Osteocyte (in vitro differentiated cells): ENCODE data around the gene CLCN4. TPM values are rescaled to one million over a fixed set of nuclear protein-coding genes. Genes with fewer than 3 reads are reported as not detected.

Experiments
- DNase-seq: peaks from one replicate; pipeline ENCODE4 v3.0.0; 2021; ENCODE audit warnings: mixed read lengths; ENCODE audit not compliant: unreplicated experiment; ENCODE audit errors: extremely low spot score
- H3K27ac Mint-ChIP-seq: one replicate; pipeline ENCODE4 v1.8.0; 2021; ENCODE audit warnings: mild to moderate bottlenecking, mixed read lengths; ENCODE audit not compliant: unreplicated experiment
- H3K27me3 Mint-ChIP-seq: one replicate; pipeline ENCODE4 v1.8.0; 2021; ENCODE audit warnings: mixed read lengths; ENCODE audit not compliant: unreplicated experiment
- H3K36me3 Mint-ChIP-seq: one replicate; pipeline ENCODE4 v1.8.0; 2021; ENCODE audit warnings: mixed read lengths; ENCODE audit not compliant: unreplicated experiment
- H3K4me1 Mint-ChIP-seq: one replicate; pipeline ENCODE4 v1.8.0; 2021; ENCODE audit warnings: mixed read lengths; ENCODE audit not compliant: unreplicated experiment
- H3K4me3 Mint-ChIP-seq: one replicate; pipeline ENCODE4 v1.8.0; 2021; ENCODE audit warnings: mild to moderate bottlenecking, moderate library complexity, mixed read lengths; ENCODE audit not compliant: unreplicated experiment
- H3K9me3 Mint-ChIP-seq: one replicate; pipeline ENCODE4 v1.8.0; 2021; ENCODE audit warnings: mixed read lengths; ENCODE audit not compliant: unreplicated experiment
- CTCF ChIP-seq: fragments of 200-600 bp; sonication (generic); IDR thresholded peaks from 2 replicates; pipeline ENCODE4 v1.5.0; 2021; ENCODE audit warnings: antibody characterized with exemption, mild to moderate bottlenecking, moderate library complexity
- total RNA-seq: library from RNA; stranded (reverse); gene quantifications from 2 replicates; pipeline ENCODE4 v1.2.1, GENCODE V29; 2021

The CLCN4 gene
- total RNA-seq, 1 donor from 2014 or later, result 2.3 TPM

GRCh38 chrX:10177601-10178000 is 20.8 kb downstream of the CLCN4 start:
- peaks cover 5% of the 10 kb centered on the region for H3K9me3 Mint-ChIP-seq
- H3K27me3 Mint-ChIP-seq, result no peaks in the 10 kb centered on the region
- H3K36me3 Mint-ChIP-seq, result no peaks in the 10 kb centered on the region
- DNase-seq, result no peak
- TF ChIP-seq CTCF, result no peak
- H3K4me3 Mint-ChIP-seq, result no peak overlapping the region
- peaks cover 21% of the 10 kb centered on the region for H3K4me1 Mint-ChIP-seq
- no peak overlapping the region for H3K27ac Mint-ChIP-seq

GRCh38 chrX:10178866-10179463 is 22.2 kb downstream of the CLCN4 start:
- H3K27ac Mint-ChIP-seq, result no peak overlapping the region
- H3K4me1 Mint-ChIP-seq, result peaks cover 26% of the 10 kb centered on the region
- no peaks in the 10 kb centered on the region for H3K36me3 Mint-ChIP-seq
- H3K9me3 Mint-ChIP-seq, result peaks cover 5% of the 10 kb centered on the region
- H3K4me3 Mint-ChIP-seq, result no peak overlapping the region
- no peak for TF ChIP-seq CTCF
- no peaks in the 10 kb centered on the region for H3K27me3 Mint-ChIP-seq
- DNase-seq, result no peak

GRCh38 chrX:10183760-10184159 is 27.0 kb downstream of the CLCN4 start:
- DNase-seq, result no peak
- Mint-ChIP-seq H3K36me3 (no peaks in the 10 kb centered on the region), H3K27me3 (no peaks in the 10 kb centered on the region), H3K4me3 (no peak overlapping the region), H3K27ac (no peak overlapping the region), H3K4me1 (peaks cover 10% of the 10 kb centered on the region), H3K9me3 (peaks cover 5% of the 10 kb centered on the region)
- no peak for TF ChIP-seq CTCF

- Mint-ChIP-seq H3K4me3 (no peak overlapping the region), H3K4me1 (peaks cover 10% of the 10 kb centered on the region), H3K27ac (no peak overlapping the region), H3K36me3 (no peaks in the 10 kb centered on the region), H3K9me3 (peaks cover 4% of the 10 kb centered on the region), H3K27me3 (no peaks in the 10 kb centered on the region)
- no peak for DNase-seq
- no peak for TF ChIP-seq CTCF
Observed at GRCh38 chrX:10184411-10184810, 27.6 kb downstream of the CLCN4 start.

GRCh38 chrX:10186355-10186754 is 29.6 kb downstream of the CLCN4 start:
- Mint-ChIP-seq H3K27ac (no peak overlapping the region), H3K4me3 (no peak overlapping the region)

More at GRCh38 chrX:10186355-10186754, 29.6 kb downstream of the CLCN4 start:
- Mint-ChIP-seq H3K36me3 (no peaks in the 10 kb centered on the region), H3K27me3 (no peaks in the 10 kb centered on the region), H3K9me3 (no peaks in the 10 kb centered on the region), H3K4me1 (peaks cover 17% of the 10 kb centered on the region)
- no peak for TF ChIP-seq CTCF
- no peak for DNase-seq
